GM18951 (cell line): ENCODE results near the gene PPP1R36.
A peak's percentile ranks its signal among the peaks of the same experiment; 100 is the strongest.
"Not testable (repeated sequence)": the region's sequence is repeated elsewhere in the genome, so short reads cannot be mapped to it uniquely, and the experiment has no call there.

Source experiments
- POLR2A ChIP-seq: IDR thresholded peaks from 4 replicates; pipeline ENCODE4 v1.6.1; 2011; ENCODE audit warnings: mild to moderate bottlenecking; ENCODE audit not compliant: insufficient read length, insufficient read depth; ENCODE audit errors: extremely low read depth
- in situ Hi-C: fragments of 300-500 bp; cut with MboI; formaldehyde crosslinking; loops from one replicate; pipeline ENCODE4 v1.12.0; 2022; ENCODE audit warnings: low sequenced_read_pairs, mixed read lengths, inconsistent platforms; ENCODE audit not compliant: unreplicated experiment

PPP1R36 gene

DNA sequence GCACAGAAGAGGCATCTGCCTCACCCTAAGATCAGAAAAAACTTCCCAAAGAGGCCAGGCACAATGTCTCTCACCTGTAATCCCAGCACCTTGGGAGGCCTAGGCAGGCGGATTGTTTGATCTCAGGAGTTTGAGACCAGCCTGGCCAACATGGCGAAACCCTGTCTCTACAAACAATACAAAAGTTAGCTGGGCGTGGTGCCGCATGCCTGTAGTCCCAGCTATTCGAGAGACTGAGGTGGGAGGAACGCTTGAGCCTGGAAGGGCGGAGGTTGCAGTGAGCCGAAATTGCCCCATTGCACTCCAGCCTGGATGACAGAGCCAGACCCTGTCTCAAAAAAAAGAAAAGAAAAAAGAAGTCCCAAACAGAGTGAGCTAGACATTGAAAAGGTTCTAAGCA lies 40.7 kb upstream of the PPP1R36 start:
- TF ChIP-seq POLR2A: no peak

DNA sequence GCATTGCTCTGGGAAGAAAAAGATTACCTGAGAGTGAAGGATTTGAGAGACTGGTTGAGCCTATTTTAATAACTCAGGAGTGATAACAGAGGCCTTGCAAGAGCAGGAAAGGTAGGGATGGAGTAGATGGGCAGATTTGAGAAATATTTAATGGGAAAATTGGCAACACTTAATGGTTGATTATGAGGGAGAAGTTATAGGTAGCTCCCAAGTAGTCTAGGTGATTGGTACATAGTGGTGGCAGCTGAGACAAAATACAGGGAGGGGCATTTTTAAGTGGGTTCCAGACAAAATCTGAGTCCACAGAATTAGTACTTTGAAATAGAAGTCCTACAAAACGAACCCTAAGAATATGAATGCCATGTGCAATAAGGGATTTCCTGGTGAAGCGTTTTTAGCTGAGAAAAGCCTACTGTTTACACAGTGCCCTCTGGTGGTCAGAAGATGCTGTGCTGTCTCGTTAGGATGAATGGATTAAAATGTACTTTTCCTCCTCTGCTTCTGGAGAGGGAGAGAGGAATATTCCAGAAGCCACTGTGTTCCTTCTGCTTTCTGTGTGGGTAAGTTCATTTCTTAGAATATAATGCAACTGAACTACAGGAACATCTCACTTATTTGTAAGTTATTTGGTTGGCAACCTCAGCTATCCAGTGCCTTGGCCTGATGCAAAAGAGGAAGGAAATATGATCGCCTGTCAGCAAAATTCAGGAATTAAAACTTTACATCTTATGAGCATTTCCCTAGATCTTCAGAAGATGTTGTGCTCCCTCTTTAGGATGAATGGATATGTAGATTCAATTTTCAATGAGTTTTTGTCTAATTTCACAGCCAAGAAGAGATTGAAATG lies 38.7 kb upstream of the PPP1R36 start:
- no peak for TF ChIP-seq POLR2A

More for the DNA sequence above, 40.7 kb upstream of the PPP1R36 start:
- in situ Hi-C loops: no loop called here

DNA sequence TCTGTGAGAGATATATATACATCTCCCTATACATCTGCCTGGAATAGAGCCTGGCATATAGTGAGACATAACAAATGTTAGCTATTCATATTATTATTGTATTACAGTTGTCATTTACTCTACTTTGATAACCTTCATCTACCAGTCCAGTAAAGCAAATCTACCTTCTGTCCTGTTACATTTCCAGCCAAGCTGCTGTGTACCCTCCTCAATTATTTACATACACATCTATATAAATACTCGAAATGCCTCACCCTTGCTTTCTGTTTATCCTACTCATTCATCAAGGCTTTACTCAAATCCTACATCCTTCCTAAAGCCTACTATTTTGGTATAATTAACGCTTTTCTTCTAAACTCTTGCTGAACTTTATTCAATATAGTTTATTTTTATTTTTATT lies 36.5 kb upstream of the PPP1R36 start:
- no peak for TF ChIP-seq POLR2A
- in situ Hi-C loops: no loop called here

More for the DNA sequence above, 38.7 kb upstream of the PPP1R36 start:
- in situ Hi-C loops: no loop called here

DNA sequence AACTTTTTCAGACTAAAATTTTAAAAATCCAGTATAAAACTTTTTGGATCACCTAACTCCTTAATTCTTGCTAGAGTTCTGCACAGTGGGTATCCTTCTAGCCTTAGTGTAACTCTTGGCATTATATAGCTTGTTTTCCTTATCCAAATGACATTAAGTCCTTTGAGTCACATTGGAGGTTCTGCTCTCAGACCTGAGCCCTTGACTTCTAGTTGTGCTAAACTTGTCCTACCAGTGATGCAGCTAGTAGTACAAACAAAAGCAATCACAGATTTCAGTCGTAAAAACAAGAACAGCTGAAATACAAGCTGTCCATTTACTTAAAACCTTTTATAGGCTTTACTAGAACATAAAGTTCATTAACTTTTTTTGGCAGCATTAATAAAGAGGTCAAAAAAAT lies 34.7 kb upstream of the PPP1R36 start:
- no peak for TF ChIP-seq POLR2A
- in situ Hi-C loops: no loop called here

DNA sequence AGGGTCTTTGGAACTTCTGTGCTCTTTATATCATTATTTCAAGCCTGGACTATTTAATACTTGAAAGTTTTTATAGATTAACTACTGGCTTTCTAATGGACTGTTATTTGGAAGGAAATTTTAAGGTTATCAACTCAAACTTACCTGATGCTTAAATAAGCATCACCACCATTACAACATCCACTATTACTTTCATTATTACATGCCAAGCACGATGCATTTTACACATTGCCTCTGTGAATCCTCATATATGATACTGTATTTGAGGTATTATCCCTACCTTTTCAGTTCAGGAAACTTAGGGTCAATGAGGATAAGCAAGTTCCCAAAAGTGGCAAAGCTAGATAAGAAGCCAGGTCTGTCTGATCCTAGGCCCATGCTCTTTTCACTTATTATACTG lies 32.8 kb upstream of the PPP1R36 start:
- in situ Hi-C loops: no loop called here
- no peak for TF ChIP-seq POLR2A

DNA sequence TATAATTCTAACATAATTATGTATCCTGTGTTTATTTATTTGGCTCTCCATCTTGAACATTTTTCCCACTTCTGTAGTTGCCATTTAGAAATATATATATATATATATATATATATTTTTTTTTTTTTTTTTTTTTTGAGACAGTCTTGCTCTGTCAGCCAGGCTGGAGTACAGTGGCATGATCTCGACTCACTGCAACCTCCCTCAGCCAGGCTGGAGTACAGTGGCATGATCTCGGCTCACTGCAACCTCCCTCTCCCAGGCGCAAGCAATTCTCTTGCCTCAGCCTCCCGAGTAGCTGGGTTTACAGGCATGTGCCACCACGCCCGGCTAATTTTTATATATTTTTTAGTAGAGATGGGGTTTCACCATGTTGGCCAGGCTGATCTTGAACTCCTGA lies 32.1 kb upstream of the PPP1R36 start:
- in situ Hi-C loops: not testable (repeated sequence)

DNA sequence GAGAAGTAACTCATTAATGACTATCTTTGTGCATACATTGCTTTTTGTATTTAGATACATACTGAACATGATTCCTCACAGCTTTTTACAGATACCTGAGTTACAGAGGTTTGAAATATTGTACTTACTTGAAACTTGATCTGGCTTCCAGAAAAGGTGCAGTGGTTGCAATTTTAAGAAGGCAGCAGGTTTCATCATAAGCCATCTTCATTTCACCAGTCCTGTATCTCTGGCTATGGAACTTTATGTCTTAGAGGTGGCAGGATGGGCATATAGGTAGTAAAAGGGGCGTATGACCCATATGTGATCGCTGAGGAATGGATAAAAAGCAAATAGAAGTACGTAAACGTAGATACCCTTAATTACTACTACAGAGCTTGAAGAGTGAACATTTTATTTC lies 31.5 kb upstream of the PPP1R36 start:
- in situ Hi-C loops: no loop called here
- no peak for TF ChIP-seq POLR2A

DNA sequence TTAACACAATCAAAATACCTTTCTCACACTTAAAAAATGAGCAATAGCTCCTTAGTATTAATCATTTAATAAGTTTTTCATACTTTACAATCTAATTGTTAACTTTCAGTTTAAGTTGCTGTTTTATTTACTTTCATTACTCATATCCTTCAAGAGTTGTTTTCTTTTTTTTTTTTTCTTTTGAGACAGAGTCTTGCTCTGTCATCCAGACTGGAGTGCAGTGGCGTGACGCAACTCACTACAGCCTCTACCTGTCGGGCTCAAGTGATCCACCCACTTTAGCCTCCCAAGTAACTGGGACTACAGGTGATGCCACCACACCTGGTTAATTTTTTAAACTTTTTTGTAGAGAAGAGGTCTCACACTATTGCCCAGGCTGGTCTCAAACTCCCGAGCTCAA lies 29.1 kb upstream of the PPP1R36 start:
- in situ Hi-C loops: no loop called here
- TF ChIP-seq POLR2A: no peak

DNA sequence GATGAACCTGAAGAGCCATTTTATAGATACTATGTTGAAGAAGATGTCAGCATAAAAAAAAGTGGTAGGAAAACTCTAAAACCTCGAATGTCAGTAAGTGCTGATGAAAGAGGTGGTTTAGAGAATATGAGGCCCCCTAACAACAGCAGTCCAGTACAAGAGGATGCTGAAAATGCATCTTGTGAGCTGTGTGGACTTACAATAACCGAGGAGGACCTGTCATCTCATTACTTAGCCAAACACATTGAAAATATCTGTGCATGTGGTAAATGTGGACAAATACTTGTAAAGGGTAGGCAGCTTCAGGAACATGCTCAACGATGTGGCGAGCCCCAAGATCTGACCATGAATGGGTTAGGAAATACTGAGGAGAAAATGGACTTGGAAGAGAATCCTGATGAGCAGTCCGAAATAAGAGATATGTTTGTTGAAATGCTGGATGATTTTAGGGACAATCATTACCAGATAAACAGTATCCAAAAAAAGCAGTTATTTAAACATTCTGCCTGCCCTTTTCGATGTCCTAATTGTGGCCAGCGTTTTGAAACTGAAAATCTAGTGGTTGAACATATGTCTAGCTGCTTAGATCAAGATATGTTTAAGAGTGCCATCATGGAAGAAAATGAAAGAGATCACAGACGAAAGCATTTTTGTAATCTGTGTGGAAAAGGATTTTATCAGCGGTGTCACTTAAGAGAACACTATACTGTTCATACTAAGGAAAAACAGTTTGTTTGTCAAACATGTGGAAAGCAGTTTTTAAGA lies 27.0 kb upstream of the PPP1R36 start:
- in situ Hi-C loops: no loop called here
- TF ChIP-seq POLR2A: no peak

DNA sequence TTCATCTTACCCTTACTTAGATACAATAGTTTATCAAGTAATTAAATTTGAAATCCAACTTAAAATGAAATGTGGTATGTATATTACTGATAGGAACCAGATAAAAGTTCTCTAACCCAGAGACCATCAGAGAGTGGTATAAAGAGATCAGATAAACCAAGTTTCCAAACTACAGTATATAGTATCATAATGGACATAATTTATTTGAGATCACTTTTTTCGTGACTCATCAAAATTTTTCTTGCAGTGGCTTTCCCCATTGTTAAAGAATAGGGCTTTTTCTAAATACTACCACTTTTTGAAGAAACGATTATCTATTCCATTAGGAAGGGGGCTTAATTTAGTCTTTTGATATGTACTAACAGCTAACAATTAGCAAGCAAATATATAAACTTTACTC lies 24.4 kb upstream of the PPP1R36 start:
- TF ChIP-seq POLR2A: no peak
- in situ Hi-C loops: no loop called here

DNA sequence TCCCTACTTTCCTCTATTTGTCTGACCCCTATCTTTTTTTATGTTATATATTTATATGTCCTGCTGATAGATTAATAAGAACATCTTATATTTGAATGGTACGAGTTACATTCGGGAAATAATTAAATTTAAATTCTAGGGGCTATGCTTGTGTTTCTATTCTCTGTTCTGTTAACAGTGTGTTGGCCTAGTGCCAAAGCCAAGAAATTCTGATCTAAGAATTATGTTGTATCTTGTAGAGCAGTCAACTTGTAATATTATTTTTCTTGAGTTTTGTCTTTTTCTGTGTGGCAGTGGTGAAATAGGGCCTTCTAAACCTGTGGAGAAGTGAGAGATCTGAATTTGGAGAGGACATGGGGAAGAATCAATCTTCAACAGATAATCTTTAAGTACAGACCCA lies 18.2 kb upstream of the PPP1R36 start:
- no peak for TF ChIP-seq POLR2A
- in situ Hi-C loops: no loop called here

DNA sequence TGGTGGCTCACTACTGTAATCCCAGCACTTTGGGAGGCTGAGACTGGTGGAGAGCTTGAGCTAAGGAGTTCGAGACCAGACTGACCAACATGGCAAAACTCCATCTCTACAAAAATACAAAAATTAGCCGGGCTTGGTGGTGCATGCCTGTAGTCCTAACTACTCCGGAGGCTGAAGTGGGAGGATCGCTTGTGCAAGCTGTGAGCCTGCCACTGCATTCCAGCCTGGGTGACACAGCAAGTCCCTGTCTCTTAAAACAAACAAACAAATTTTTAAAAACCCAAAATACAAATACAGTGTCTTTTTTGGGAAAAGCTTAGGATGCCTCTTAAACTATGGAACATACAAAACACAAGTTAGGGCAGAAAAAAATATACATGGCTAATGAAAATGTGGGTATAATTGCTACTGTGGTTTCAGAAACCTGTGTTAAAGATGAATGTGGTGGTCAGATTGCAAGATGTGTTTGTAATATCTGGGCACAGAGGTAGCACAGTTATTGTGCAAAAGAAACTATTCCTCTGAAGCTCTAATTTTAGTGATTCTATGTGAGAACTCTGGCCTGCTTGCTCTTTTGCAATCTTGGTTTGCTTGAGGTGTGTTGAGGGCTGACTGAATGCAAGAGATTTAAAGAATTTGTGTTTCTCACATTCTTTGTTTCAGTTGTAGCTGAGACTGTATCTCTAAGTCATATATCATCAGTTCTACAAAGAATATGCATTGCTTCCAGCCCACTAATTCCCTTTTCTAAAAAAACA lies 13.1 kb upstream of the PPP1R36 start:
- no peak for TF ChIP-seq POLR2A
- in situ Hi-C loops: no loop called here

DNA sequence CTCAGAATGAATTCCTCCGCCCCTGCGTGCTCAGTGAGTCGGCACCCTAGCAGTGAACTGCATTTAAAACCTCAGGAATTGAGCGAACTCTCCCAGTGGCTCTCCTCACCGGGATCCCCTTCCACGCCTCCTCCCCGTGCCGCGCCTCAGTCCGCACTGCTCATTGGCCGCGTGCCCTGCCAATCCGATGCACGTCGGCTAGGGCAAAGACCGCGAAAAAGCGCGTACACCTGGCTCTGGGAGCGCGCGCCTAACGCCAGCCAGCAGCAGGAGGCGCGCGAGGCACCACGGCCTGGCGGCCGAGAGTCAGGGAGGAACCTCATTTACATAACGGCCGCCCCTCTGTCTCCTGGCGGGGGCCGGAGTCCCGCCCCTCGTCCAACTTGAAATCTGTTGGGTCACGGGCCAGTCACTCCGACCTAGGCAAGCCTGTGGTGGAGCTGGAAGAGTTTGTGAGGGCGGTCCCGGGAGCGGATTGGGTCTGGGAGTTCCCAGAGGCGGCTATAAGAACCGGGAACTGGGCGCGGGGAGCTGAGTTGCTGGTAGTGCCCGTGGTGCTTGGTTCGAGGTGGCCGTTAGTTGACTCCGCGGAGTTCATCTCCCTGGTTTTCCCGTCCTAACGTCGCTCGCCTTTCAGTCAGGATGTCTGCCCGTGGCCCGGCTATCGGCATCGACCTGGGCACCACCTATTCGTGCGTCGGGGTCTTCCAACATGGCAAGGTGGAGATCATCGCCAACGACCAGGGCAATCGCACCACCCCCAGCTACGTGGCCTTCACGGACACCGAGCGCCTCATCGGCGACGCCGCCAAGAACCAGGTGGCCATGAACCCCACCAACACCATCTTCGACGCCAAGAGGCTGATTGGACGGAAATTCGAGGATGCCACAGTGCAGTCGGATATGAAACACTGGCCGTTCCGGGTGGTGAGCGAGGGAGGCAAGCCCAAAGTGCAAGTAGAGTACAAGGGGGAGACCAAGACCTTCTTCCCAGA lies 9.3 kb upstream of the PPP1R36 start, which contains the start of gene HSPA2:
HSPA2 (plus strand) TSS at position 534 of the 995 bp plus-strand sequence; CDS start at position 643, 109 bp downstream.
- in situ Hi-C loops: no loop called here
- TF ChIP-seq POLR2A: peak; percentile 89
